HTERT RPE-1 (cell line): ENCODE data around the gene COL4A2.

Experiments
- in situ Hi-C: fragments of 300-500 bp; cut with MboI; formaldehyde crosslinking; loops from 4 replicates; pipeline ENCODE4 v1.14.3; 2020; ENCODE audit warnings: low sequenced_read_pairs

Gene COL4A2

GRCh38 chr13:110336681-110337080 is 29.6 kb downstream of the COL4A2 start:
- in situ Hi-C loops = no loop called here

GRCh38 chr13:110337247-110337646 is 30.2 kb downstream of the COL4A2 start:
- in situ Hi-C loops = no loop called here

GRCh38 chr13:110338441-110339101 is 31.5 kb downstream of the COL4A2 start:
- in situ Hi-C loops = no loop called here

- in situ Hi-C loops = no loop called here
These were observed 32.2 kb downstream of the COL4A2 start for GRCh38 chr13:110339263-110339662.

- in situ Hi-C loops = no loop called here
These were observed 33.0 kb downstream of the COL4A2 start for GRCh38 chr13:110339975-110340550.

GRCh38 chr13:110340812-110341444 is 33.8 kb downstream of the COL4A2 start:
- in situ Hi-C loops = no loop called here

GRCh38 chr13:110341445-110342244 is 34.6 kb downstream of the COL4A2 start:
- in situ Hi-C loops = no loop called here

- in situ Hi-C loops = no loop called here
These were observed 35.4 kb downstream of the COL4A2 start for GRCh38 chr13:110342474-110342873.

- in situ Hi-C loops = no loop called here
These were observed 36.3 kb downstream of the COL4A2 start for GRCh38 chr13:110343241-110343865.

- in situ Hi-C loops = no loop called here
These were observed 37.2 kb downstream of the COL4A2 start for GRCh38 chr13:110344320-110344719.

GRCh38 chr13:110345266-110345665 is 38.2 kb downstream of the COL4A2 start:
- in situ Hi-C loops = no loop called here

- in situ Hi-C loops = no loop called here
These were observed 38.6 kb downstream of the COL4A2 start for GRCh38 chr13:110345701-110346100.

- in situ Hi-C loops = no loop called here
These were observed 39.6 kb downstream of the COL4A2 start for GRCh38 chr13:110346661-110347067.

- in situ Hi-C loops = no loop called here
These were observed 40.0 kb downstream of the COL4A2 start for GRCh38 chr13:110347088-110347487.

GRCh38 chr13:110347535-110348308 is 40.6 kb downstream of the COL4A2 start:
- in situ Hi-C loops = no loop called here

GRCh38 chr13:110348309-110349105 is 41.4 kb downstream of the COL4A2 start:
- in situ Hi-C loops = no loop called here

GRCh38 chr13:110349239-110349638 is 42.2 kb downstream of the COL4A2 start:
- in situ Hi-C loops = no loop called here

- in situ Hi-C loops = no loop called here
These were observed 43.0 kb downstream of the COL4A2 start for GRCh38 chr13:110350049-110350448.

GRCh38 chr13:110350509-110350908 is 43.4 kb downstream of the COL4A2 start:
- in situ Hi-C loops = no loop called here
